GM19025 (cell line): ENCODE measurements around the gene NCOA4.
"Not testable (repeated sequence)": the region's sequence is repeated elsewhere in the genome, so short reads cannot be mapped to it uniquely, and the experiment has no call there.

ENCODE experiments used
- ATAC-seq: cut with Tn5 transposase; IDR thresholded peaks from one replicate; pipeline ENCODE4 v1.9.1; 2021; ENCODE audit warnings: mild to moderate bottlenecking, low read depth, moderate library complexity; ENCODE audit not compliant: unreplicated experiment

Gene NCOA4

DNA sequence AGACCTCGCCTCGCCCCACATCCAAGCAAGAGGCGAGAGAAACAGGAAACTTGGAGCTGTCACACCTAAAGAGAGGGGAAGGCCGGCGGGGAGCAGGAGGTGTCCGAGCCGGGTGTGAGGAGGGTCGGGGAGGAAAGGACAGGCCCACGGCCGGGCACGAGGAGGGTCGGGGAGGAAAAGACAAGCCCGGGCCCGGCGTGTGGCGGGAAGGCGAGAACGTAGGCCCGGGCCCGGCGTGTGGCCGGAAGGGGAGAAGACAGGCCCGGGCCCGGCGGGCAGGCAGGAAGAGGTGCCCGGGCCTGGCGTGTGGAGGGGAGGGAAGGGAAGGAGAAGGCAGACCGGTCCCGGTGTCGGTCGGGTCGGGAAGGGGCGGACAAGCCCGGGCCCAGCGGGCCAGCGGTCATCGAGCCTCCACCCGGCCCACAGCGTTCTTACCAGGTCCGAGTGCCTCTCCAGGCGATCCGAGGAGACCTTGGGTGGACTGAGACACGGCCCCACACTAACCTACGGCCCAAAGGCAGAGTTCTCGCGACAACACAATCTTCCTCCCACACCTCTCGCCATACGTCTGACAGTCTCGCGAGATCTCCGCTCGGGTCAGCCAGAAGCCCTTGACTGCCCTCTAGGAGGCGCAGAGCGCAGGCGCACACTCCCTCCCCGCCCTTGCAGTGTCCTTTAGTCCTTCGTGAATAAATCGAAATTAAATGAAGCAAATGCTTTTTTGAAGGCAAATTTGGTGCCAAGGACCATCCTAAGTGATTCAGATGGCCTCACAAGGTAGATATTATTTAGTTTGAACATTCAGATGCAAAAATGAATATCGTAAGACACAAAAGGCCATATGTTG lies at the start of gene NCOA4:
Gene NCOA4, minus strand, starts transcription at position 533 of the 847 bp plus-strand sequence. CDS start 13,943 bp downstream, outside the sequence.
- peak; percentile 95 for ATAC-seq

- no peak for ATAC-seq
Observed at GRCh38 chr10:46079831-46080585, 49.6 kb upstream of the NCOA4 start.

DNA sequence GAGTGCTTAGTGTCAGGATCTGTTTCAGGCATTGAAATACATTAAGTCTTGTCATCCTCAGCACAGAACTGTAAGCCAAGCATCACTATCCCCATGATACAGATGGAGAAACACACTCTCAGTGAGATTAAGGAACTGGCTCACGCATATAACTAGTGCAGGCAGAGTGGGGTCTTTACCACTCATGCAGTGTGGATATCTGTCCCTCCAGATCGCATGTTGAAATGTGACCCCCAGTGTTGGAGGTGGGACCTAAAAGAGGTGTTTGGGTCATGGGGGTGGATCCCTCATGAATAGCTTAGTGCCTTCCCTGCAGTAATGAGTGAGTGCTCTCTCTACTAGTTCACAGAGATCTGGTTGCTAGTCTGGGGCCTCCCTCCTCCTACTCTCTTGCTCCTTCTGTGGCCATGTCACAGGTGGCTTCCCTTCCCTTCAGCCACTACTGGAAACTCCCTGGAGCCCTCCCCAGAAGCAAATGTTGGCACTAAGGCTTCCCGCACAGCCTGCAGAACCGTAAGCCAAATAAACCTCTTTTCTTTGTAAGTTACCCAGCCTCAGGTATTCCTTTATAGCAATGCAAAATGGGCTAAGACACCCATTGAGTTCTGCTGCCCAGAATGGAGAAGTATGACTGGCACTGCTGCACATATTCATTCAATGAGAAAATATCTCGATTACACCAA lies 47.4 kb upstream of the NCOA4 start:
- ATAC-seq: no peak

- ATAC-seq: no peak
Observed at GRCh38 chr10:46077141-46077554, 46.7 kb upstream of the NCOA4 start.

GRCh38 chr10:46075869-46076268 lies 45.4 kb upstream of the NCOA4 start:
- ATAC-seq: no peak

- no peak for ATAC-seq
Observed at GRCh38 chr10:46074196-46074946, 43.9 kb upstream of the NCOA4 start.

GRCh38 chr10:46073564-46073963 lies 43.1 kb upstream of the NCOA4 start:
- ATAC-seq: no peak

GRCh38 chr10:46070749-46071148 lies 40.3 kb upstream of the NCOA4 start:
- ATAC-seq: no peak

DNA sequence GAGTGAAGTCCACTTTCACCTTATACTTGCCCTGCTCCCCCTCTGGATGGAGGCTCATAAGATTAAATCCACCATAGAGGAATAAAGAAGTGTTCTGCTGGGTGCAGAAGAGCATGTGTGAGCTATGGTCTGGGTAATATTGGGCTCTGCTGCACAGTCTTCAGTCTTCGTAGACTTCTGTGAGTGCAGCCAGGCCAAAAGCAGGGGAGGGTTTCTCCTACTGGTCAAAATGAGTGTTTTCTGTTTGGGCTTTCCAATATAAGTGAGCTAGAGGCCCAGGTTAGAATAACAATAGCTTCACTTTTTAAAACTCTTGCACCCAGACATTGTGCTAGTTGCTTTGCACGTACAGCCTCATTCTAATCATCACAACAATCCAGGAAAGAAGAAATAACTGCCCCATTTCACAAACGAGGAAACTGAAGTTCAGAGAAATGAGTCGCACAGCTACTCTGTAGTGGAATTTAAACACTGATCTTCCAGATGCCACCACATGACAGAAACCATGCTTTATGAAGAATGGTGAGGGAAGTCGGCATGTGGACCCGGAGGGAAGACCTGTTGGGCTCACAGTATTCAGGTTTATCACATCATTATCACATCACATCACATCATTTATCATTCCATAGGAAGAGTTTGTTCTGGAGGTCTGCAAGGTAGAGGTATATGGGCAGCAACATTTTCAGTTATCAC lies 39.5 kb upstream of the NCOA4 start:
- ATAC-seq: no peak

DNA sequence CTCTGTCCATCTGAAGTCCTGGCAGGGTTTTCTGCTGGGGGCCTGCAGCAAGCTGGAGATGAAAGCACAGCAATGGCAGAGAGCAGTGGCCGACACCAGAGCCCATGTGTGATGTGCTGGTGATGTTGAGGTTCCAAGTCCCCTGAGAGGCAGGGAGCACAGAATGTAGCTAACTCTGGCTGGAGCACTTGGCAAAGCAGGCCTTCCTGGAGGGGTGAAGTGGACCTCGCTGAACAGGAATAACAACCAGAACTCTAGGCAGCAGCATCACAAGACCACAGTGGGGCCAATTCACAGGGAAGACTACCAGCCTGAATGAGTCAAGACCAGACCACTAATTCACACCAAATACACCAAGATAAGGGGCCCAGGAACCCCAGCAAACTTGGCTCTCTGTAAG lies 38.5 kb upstream of the NCOA4 start:
- ATAC-seq: no peak

GRCh38 chr10:46068117-46068516 lies 37.7 kb upstream of the NCOA4 start:
- ATAC-seq: no peak

- no peak for ATAC-seq
Observed at GRCh38 chr10:46064269-46064817, 33.9 kb upstream of the NCOA4 start.

- ATAC-seq: no peak
Observed at GRCh38 chr10:46062723-46063428, 32.5 kb upstream of the NCOA4 start.

- no peak for ATAC-seq
Observed at GRCh38 chr10:46060706-46061105, 30.3 kb upstream of the NCOA4 start.

- not testable (repeated sequence) for ATAC-seq
Observed at GRCh38 chr10:46057927-46058326, 27.5 kb upstream of the NCOA4 start.

DNA sequence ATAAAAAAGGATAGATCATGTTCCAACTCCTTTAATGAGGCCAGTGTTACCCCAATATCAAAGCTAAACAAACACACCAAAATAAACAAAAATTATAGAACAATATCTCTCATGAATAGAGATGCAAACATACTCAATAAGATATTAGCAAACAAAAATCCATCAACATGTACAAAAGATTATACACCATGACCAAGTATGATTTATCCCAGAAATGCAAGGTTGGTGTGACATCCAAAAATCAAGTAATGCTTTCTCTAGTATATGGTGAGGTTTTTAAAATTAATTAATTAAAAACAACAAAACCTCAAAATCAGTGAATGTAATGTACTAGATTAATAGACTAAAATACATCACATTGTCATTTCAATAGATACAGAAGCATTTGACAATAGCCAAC lies 26.6 kb upstream of the NCOA4 start:
- ATAC-seq: no peak

- no peak for ATAC-seq
Observed at GRCh38 chr10:46055771-46056170, 25.3 kb upstream of the NCOA4 start.

DNA sequence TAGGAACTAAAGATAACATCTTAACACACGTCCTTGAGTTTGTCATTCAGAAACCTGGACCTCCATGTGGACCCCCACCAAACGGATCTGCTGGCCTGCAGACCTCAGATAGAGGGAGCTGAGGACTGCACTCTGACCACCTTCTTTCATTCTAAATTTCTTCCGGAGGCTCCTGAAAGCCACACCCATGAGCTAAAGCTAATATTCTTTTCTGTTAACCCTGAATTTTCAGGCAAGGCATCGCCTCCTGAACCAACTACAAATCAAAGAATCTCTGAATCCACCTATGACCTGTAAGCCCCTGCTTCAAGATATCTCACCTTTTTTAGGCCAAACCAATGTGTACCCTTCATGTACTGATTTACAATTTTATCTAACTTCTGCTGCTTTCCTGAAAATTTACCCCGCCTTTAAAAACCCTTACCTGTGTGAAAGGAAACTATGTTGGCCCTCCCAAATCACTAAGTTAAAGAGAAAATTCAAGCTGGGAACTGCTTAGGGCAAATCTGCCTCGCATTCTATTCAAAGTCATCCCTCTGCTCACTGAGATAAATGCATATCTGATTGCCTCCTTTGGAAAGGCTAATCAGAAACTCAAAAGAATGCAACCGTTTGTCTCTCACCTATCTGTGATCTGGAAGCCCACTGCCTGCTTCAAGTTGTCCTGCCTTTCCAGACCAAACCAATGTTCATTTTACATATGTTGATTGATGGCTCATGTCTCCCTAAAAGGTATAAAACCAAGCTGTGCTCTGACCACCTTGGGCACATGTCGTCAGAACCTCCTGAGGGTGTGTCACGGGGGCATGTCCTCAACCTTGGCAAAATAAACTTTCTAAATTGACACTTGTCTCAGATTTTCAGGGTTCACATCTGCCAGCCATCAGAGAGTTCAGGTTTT lies 23.4 kb upstream of the NCOA4 start:
- no peak for ATAC-seq
